ENCODE results near the gene DRAXIN.

DNA sequence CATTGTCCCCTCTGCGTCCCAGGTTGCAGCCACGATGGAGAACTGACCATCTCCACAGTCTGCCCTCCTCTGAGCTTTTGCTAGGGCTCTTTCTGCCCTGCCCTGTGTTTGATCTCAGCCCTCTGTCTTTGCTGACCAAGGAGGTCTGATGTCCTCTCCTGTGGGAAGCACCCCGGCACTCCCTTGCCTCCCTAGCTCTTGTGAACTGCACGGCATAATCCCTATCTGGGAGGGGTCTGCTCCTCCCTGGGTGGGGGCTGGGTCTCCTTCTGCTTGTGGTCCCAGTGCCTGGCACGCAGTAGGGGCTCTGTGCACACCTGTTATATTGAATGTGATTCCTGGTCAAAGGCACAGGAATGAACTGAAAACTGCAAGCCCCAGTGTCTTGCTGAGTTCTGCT lies 2.4 kb downstream of the DRAXIN start:
- no peak for TF ChIP-seq MYC (IDR thresholded peaks at IDR 0.05; ENCODE audit: low read depth, low read length)
- TF ChIP-seq EZH2 (IDR thresholded peaks at IDR 0.05; ENCODE audit: borderline replicate concordance, low read depth, low read length, severe bottlenecking) = no peak
